ENCODE measurements around the gene ANAPC10.
A peak's percentile ranks its signal among the peaks of the same experiment; 100 is the strongest.

The ANAPC10 gene

GRCh38 chr4:145097331-145097820, 620 bp downstream of the ANAPC10 start:
- no peaks in the 10 kb centered on the region for H3F3A ChIP-seq (ENCODE audit: control insufficient read depth, insufficient read depth)
- peaks cover 70% of the 10 kb centered on the region for H3K36me3 ChIP-seq (ENCODE audit: control insufficient read depth, low read length)
- H3K4me2 ChIP-seq (ENCODE audit: low read length) = peak overlapping the region; percentile 74
- H3K79me2 ChIP-seq (ENCODE audit: control insufficient read depth, low read length) = peaks cover 98% of the 10 kb centered on the region
- H3K9me3 ChIP-seq (ENCODE audit: control insufficient read depth, insufficient read depth, low read length) = no peaks in the 10 kb centered on the region
- peak overlapping the region; percentile 48 for H3K27ac ChIP-seq (ENCODE audit: low read depth, low read length)
- H4K20me1 ChIP-seq (ENCODE audit: control insufficient read depth, insufficient read depth, low read depth, low read length) = peaks cover under 1% of the 10 kb centered on the region
- H3K4me3 ChIP-seq (ENCODE audit: low read length) = peak overlapping the region; percentile 98
- H3K4me1 ChIP-seq (ENCODE audit: control insufficient read depth, low read length) = peaks cover 37% of the 10 kb centered on the region
- TF ChIP-seq CTCF (IDR thresholded peaks at IDR 0.05; ENCODE audit: low read depth, low read length, poor library complexity, severe bottlenecking) (no peak), EZH2phosphoT487 (IDR thresholded peaks at IDR 0.05; ENCODE audit: borderline replicate concordance, low read length) (no peak)
- no peaks in the 10 kb centered on the region for H3K9me2 ChIP-seq (replicated peaks; ENCODE audit: control insufficient read depth, low read length)
- H3K27me3 ChIP-seq (ENCODE audit: control insufficient read depth, low read length) = no peaks in the 10 kb centered on the region

- Histone ChIP-seq H3F3A (ENCODE audit: control insufficient read depth, insufficient read depth) (no peaks in the 10 kb centered on the region), H3K27me3 (ENCODE audit: control insufficient read depth, low read length) (no peaks in the 10 kb centered on the region), H4K20me1 (ENCODE audit: control insufficient read depth, insufficient read depth, low read depth, low read length) (no peaks in the 10 kb centered on the region), H3K36me3 (ENCODE audit: control insufficient read depth, low read length) (peaks cover 75% of the 10 kb centered on the region), H3K9me3 (ENCODE audit: control insufficient read depth, insufficient read depth, low read length) (no peaks in the 10 kb centered on the region), H3K4me3 (ENCODE audit: low read length) (no peak overlapping the region), H3K79me2 (ENCODE audit: control insufficient read depth, low read length) (peaks cover 80% of the 10 kb centered on the region), H3K27ac (ENCODE audit: low read depth, low read length) (no peak overlapping the region), H3K4me1 (ENCODE audit: control insufficient read depth, low read length) (peaks cover 9% of the 10 kb centered on the region), H3K9me2 (replicated peaks; ENCODE audit: control insufficient read depth, low read length) (no peaks in the 10 kb centered on the region), H3K4me2 (ENCODE audit: low read length) (no peak overlapping the region)
- no peak for TF ChIP-seq EZH2phosphoT487 (IDR thresholded peaks at IDR 0.05; ENCODE audit: borderline replicate concordance, low read length)
- TF ChIP-seq CTCF (IDR thresholded peaks at IDR 0.05; ENCODE audit: low read depth, low read length, poor library complexity, severe bottlenecking) = no peak
Observed at GRCh38 chr4:145093638-145094037, 4.4 kb downstream of the ANAPC10 start.

- Histone ChIP-seq H3K27ac (ENCODE audit: low read depth, low read length) (no peak overlapping the region), H3K9me2 (replicated peaks; ENCODE audit: control insufficient read depth, low read length) (no peaks in the 10 kb centered on the region), H4K20me1 (ENCODE audit: control insufficient read depth, insufficient read depth, low read depth, low read length) (no peaks in the 10 kb centered on the region), H3K4me2 (ENCODE audit: low read length) (no peak overlapping the region), H3K27me3 (ENCODE audit: control insufficient read depth, low read length) (no peaks in the 10 kb centered on the region), H3K36me3 (ENCODE audit: control insufficient read depth, low read length) (peaks cover 88% of the 10 kb centered on the region), H3K79me2 (ENCODE audit: control insufficient read depth, low read length) (peaks cover 74% of the 10 kb centered on the region), H3K9me3 (ENCODE audit: control insufficient read depth, insufficient read depth, low read length) (no peaks in the 10 kb centered on the region), H3K4me3 (ENCODE audit: low read length) (no peak overlapping the region), H3F3A (ENCODE audit: control insufficient read depth, insufficient read depth) (no peaks in the 10 kb centered on the region), H3K4me1 (ENCODE audit: control insufficient read depth, low read length) (peaks cover 5% of the 10 kb centered on the region)
- TF ChIP-seq CTCF (IDR thresholded peaks at IDR 0.05; ENCODE audit: low read depth, low read length, poor library complexity, severe bottlenecking) (no peak), EZH2phosphoT487 (IDR thresholded peaks at IDR 0.05; ENCODE audit: borderline replicate concordance, low read length) (no peak)
Observed at GRCh38 chr4:145090380-145090779, 7.6 kb downstream of the ANAPC10 start.

All from DOHH2 (cell line).